ENCODE data around the gene TM9SF4.
"Not testable (repeated sequence)": the region's sequence is repeated elsewhere in the genome, so short reads cannot be mapped to it uniquely, and the experiment has no call there.

TM9SF4 gene

GRCh38 chr20:32192698-32193097, 83.2 kb downstream of the TM9SF4 start:
- no peak for DNase-seq

- not testable (repeated sequence) for DNase-seq
These were observed 83.8 kb downstream of the TM9SF4 start for GRCh38 chr20:32193336-32193735.

- DNase-seq = no peak
These were observed 84.5 kb downstream of the TM9SF4 start for GRCh38 chr20:32193996-32194395.

- DNase-seq = no peak
These were observed 86.1 kb downstream of the TM9SF4 start for GRCh38 chr20:32195581-32195980.

- DNase-seq = not testable (repeated sequence)
These were observed 87.1 kb downstream of the TM9SF4 start for GRCh38 chr20:32196613-32197012.

- DNase-seq = peak; percentile 18
These were observed 87.6 kb downstream of the TM9SF4 start for GRCh38 chr20:32197136-32197535.

- no peak for DNase-seq
These were observed 89.5 kb downstream of the TM9SF4 start for GRCh38 chr20:32199006-32199405.

- DNase-seq = no peak
These were observed 91.9 kb downstream of the TM9SF4 start for GRCh38 chr20:32201296-32201976.

GRCh38 chr20:32201977-32202363, 92.5 kb downstream of the TM9SF4 start:
- no peak for DNase-seq

GRCh38 chr20:32203356-32204204, 94.1 kb downstream of the TM9SF4 start:
- DNase-seq = no peak

- DNase-seq = no peak
These were observed 94.9 kb downstream of the TM9SF4 start for GRCh38 chr20:32204205-32205109.

GRCh38 chr20:32205110-32205842, 95.8 kb downstream of the TM9SF4 start:
- DNase-seq = peak; percentile 91

GRCh38 chr20:32205843-32206759, 96.6 kb downstream of the TM9SF4 start:
- DNase-seq = no peak

GRCh38 chr20:32206760-32207625, 97.5 kb downstream of the TM9SF4 start:
- DNase-seq = no peak

GRCh38 chr20:32207626-32208498, 98.3 kb downstream of the TM9SF4 start, which contains the start of the genes PLAGL2 and POFUT1:
PLAGL2 (minus strand) TSS chr20:32207743; CDS start chr20:32202178, 5,565 bp downstream.
POFUT1 (plus strand) TSS chr20:32207880; CDS start chr20:32207942, 62 bp downstream.
- DNase-seq = peak; percentile 72

GRCh38 chr20:32208499-32209154, 99.1 kb downstream of the TM9SF4 start:
- DNase-seq = no peak

GRCh38 chr20:32209850-32210605, 100.5 kb downstream of the TM9SF4 start:
- DNase-seq = no peak

GRCh38 chr20:32213870-32214269, 104.4 kb downstream of the TM9SF4 start:
- DNase-seq = no peak
